Measurements from ENCODE around the gene CIROP. TPM values are rescaled to one million over a fixed set of nuclear protein-coding genes. Genes with fewer than 3 reads are reported as not detected.

Gene CIROP
- polyA plus RNA-seq, 1 donor, result not detected

GRCh38 chr14:23051141-23052057 lies 53.4 kb downstream of the CIROP start:
- DNase-seq, result no peak

Other genes starting within 250 kb of the CIROP start
- 74.8 TPM for gene LRP10, start 233.2 kb downstream of the CIROP start, polyA plus RNA-seq (ENCODE audit: insufficient read length)
- 1.9 TPM for gene REM2, start 221.8 kb downstream of the CIROP start, polyA plus RNA-seq (ENCODE audit: insufficient read length)
- gene RBM23, start 185.8 kb downstream of the CIROP start, polyA plus RNA-seq (ENCODE audit: insufficient read length), result 132 TPM
- gene PRMT5, start 175.6 kb downstream of the CIROP start, polyA plus RNA-seq (ENCODE audit: insufficient read length), result 185 TPM
- 77.6 TPM for gene HAUS4, start 147.9 kb downstream of the CIROP start, polyA plus RNA-seq (ENCODE audit: insufficient read length)
- gene AJUBA, start 122.4 kb downstream of the CIROP start, polyA plus RNA-seq (ENCODE audit: insufficient read length), result 97.2 TPM
- 22.2 TPM for gene C14orf93, start 94.8 kb downstream of the CIROP start, polyA plus RNA-seq (ENCODE audit: insufficient read length)
- gene PSMB5, start 70.1 kb downstream of the CIROP start, polyA plus RNA-seq (ENCODE audit: insufficient read length), result 206 TPM
- gene PSMB11, start 62.8 kb downstream of the CIROP start, polyA plus RNA-seq (ENCODE audit: insufficient read length), result not detected
- 28.7 TPM for gene CDH24, start 47.5 kb downstream of the CIROP start, polyA plus RNA-seq (ENCODE audit: insufficient read length)
- gene ACIN1, start 9.9 kb downstream of the CIROP start, polyA plus RNA-seq (ENCODE audit: insufficient read length), result 365 TPM
- 76.1 TPM for gene C14orf119, start 9.5 kb downstream of the CIROP start, polyA plus RNA-seq (ENCODE audit: insufficient read length)
- 0.08 TPM for gene CEBPE, start 14.3 kb upstream of the CIROP start, polyA plus RNA-seq (ENCODE audit: insufficient read length)
- gene SLC7A8, start 78.7 kb upstream of the CIROP start, polyA plus RNA-seq (ENCODE audit: insufficient read length), result 92.4 TPM
- 2.3 TPM for gene RNF212B, start 132.9 kb upstream of the CIROP start, polyA plus RNA-seq (ENCODE audit: insufficient read length)
- gene HOMEZ, start 181.1 kb upstream of the CIROP start, polyA plus RNA-seq (ENCODE audit: insufficient read length), result 28.0 TPM
- gene PPP1R3E, start 197.9 kb upstream of the CIROP start, polyA plus RNA-seq (ENCODE audit: insufficient read length), result 42.5 TPM
- 50.6 TPM for gene BCL2L2, start 201.8 kb upstream of the CIROP start, polyA plus RNA-seq (ENCODE audit: insufficient read length)
- 309 TPM for gene PABPN1, start 216.5 kb upstream of the CIROP start, polyA plus RNA-seq (ENCODE audit: insufficient read length)
- 62.4 TPM for gene SLC22A17, start 247.9 kb upstream of the CIROP start, polyA plus RNA-seq (ENCODE audit: insufficient read length)

Data from left kidney (tissue), 2 donors.